ENCODE data around the gene CDC37. TPM values are rescaled to one million over a fixed set of nuclear protein-coding genes. Genes with fewer than 3 reads are reported as not detected.
A peak's percentile ranks its signal among the peaks of the same experiment; 100 is the strongest.

The CDC37 gene
- total RNA-seq, 4 donors from 2014 or later: 144 to 177 (median 162) TPM

GRCh38 chr19:10422846-10423245 lies 19.5 kb upstream of the CDC37 start:
- no peak for ATAC-seq
- Histone ChIP-seq H3K4me3 (no peak overlapping the region), H3K4me1 (peaks cover 0 to 45% (median 25%) of the 10 kb centered on the region in 3 donors), H3K9me3 (no peaks in the 10 kb centered on the region), H3K27ac (no peak overlapping the region), H3K27me3 (peaks cover 86% of the 10 kb centered on the region), H3K36me3 (no peaks in the 10 kb centered on the region)
- TF ChIP-seq EP300 (IDR thresholded peaks at IDR 0.05) (no peak), POLR2AphosphoS5 (IDR thresholded peaks at IDR 0.05) (no peak), POLR2A (IDR thresholded peaks at IDR 0.05) (no peak)
- TF ChIP-seq, protein P1, sequence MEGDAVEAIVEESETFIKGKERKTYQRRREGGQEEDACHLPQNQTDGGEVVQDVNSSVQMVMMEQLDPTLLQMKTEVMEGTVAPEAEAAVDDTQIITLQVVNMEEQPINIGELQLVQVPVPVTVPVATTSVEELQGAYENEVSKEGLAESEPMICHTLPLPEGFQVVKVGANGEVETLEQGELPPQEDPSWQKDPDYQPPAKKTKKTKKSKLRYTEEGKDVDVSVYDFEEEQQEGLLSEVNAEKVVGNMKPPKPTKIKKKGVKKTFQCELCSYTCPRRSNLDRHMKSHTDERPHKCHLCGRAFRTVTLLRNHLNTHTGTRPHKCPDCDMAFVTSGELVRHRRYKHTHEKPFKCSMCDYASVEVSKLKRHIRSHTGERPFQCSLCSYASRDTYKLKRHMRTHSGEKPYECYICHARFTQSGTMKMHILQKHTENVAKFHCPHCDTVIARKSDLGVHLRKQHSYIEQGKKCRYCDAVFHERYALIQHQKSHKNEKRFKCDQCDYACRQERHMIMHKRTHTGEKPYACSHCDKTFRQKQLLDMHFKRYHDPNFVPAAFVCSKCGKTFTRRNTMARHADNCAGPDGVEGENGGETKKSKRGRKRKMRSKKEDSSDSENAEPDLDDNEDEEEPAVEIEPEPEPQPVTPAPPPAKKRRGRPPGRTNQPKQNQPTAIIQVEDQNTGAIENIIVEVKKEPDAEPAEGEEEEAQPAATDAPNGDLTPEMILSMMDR (IDR thresholded peaks at IDR 0.05): no peak
- 58 to 79% methylated on average over 2 of the region's 3 CpGs for WGBS, 2 donors (ENCODE audit: low coverage in 1 of 2)

DNA sequence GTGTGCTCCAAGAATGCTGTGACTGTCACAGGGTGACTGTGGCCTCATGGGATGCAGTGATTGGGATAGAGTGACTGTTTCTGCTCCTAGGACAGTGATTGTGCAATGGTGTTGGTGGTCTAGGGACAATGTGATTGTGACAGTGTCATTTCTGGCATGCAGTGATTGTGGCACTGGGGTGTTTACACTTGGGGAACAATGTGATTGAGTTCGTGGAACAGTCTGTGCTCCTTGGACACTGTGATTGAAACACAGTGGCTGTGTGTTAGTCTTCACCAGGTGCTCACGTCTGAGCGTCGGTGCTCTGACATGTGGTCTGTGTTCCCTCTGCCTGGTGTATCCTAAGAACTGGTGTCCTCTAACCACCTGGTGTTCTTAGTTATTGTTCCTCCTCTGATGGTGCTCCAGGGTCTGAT lies 18.7 kb upstream of the CDC37 start:
- peaks cover 91% of the 10 kb centered on the region for H3K27me3 ChIP-seq
- TF ChIP-seq POLR2A (IDR thresholded peaks at IDR 0.05) (no peak), POLR2AphosphoS5 (IDR thresholded peaks at IDR 0.05) (no peak), EP300 (IDR thresholded peaks at IDR 0.05) (no peak)
- TF ChIP-seq, protein P1 (IDR thresholded peaks at IDR 0.05): no peak
- no peak overlapping the region for H3K4me3 ChIP-seq
- WGBS, 2 donors (ENCODE audit: low coverage in 1 of 2): 5% methylated on average over 3 of the region's 4 CpGs; no CpG with 5 or more reads in 1 of the 2 donors
- no peaks in the 10 kb centered on the region for H3K36me3 ChIP-seq
- no peaks in the 10 kb centered on the region for H3K9me3 ChIP-seq
- H3K4me1 ChIP-seq: peaks cover 0 to 52% (median 25%) of the 10 kb centered on the region in 3 donors
- H3K27ac ChIP-seq: no peak overlapping the region
- ATAC-seq: no peak

DNA sequence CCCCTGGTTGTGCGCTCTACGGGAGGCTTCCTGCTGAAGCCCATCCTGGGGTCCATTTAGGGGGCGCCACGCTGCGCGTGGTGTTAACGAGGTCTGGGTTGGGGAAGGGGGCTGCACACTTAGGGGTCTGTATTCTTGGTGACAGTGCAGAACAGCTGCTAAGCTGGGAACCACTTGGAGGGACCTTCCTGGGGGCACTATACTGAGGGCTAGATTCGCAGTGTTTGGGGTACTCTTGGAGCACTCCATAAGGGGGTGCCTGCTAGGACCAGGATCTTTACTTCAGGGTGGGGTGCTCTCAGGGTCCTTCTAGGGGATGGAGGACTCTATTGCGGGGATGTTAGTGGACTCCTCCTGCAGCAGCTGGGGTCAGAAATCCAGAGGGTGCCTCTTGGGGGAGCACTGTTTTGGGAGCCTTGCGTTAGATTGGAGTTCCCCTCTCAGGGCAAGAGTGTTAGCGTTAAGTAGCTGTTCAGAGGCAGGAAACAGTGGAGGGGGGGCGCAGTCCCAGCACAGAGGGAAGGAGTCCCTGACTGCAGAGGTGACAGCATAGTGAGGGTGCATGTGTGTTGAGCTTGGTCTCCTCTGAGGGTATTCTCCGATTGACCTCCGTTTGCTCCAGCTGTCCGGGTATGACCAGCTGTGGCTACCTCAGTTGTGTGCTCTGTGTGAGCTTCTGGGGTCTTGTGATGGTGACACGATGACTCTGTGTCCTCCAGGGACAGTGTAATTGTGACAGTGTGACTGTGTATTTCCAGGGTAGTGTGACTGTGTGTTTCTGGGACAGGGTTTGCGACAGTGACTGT lies 18.1 kb upstream of the CDC37 start:
- no peaks in the 10 kb centered on the region for H3K9me3 ChIP-seq
- H3K4me3 ChIP-seq: no peak overlapping the region
- H3K36me3 ChIP-seq: no peaks in the 10 kb centered on the region
- no peak for ATAC-seq
- H3K27me3 ChIP-seq: peaks cover 93% of the 10 kb centered on the region
- peaks cover 0 to 58% (median 32%) of the 10 kb centered on the region in 3 donors for H3K4me1 ChIP-seq
- H3K27ac ChIP-seq: no peak overlapping the region
- TF ChIP-seq POLR2A (IDR thresholded peaks at IDR 0.05) (no peak), POLR2AphosphoS5 (IDR thresholded peaks at IDR 0.05) (no peak), EP300 (IDR thresholded peaks at IDR 0.05) (no peak)
- TF ChIP-seq, protein P1 (IDR thresholded peaks at IDR 0.05): no peak
- whole genome bisulfite sequencing, 2 donors (ENCODE audit: low coverage in 1 of 2): 0% methylated on average over 1 of the region's 17 CpGs; no CpG with 5 or more reads in 1 of the 2 donors

GRCh38 chr19:10420444-10421239 lies 17.3 kb upstream of the CDC37 start, which contains the start of gene PDE4A:
Gene PDE4A (plus strand): TSS chr19:10420538. CDS start chr19:10420765, 227 bp downstream.
- Histone ChIP-seq H3K36me3 (no peaks in the 10 kb centered on the region), H3K9me3 (no peaks in the 10 kb centered on the region), H3K27me3 (peaks cover 98% of the 10 kb centered on the region), H3K4me1 (peaks cover 0 to 66% (median 35%) of the 10 kb centered on the region in 3 donors), H3K27ac (no peak within 1 kb of the TSS), H3K4me3 (peak within 1 kb of the TSS in 1 of 2 donors; percentile 28)
- WGBS, 2 donors (ENCODE audit: low coverage in 1 of 2): no CpG with 5 or more reads among the region's 104 CpGs
- TF ChIP-seq POLR2AphosphoS5 (IDR thresholded peaks at IDR 0.05) (no peak), POLR2A (IDR thresholded peaks at IDR 0.05) (no peak), EP300 (IDR thresholded peaks at IDR 0.05) (no peak)
- TF ChIP-seq, protein P1 (IDR thresholded peaks at IDR 0.05): no peak
- ATAC-seq: no peak
